ENCODE measurements around the gene SPOCK1.

The SPOCK1 gene

DNA sequence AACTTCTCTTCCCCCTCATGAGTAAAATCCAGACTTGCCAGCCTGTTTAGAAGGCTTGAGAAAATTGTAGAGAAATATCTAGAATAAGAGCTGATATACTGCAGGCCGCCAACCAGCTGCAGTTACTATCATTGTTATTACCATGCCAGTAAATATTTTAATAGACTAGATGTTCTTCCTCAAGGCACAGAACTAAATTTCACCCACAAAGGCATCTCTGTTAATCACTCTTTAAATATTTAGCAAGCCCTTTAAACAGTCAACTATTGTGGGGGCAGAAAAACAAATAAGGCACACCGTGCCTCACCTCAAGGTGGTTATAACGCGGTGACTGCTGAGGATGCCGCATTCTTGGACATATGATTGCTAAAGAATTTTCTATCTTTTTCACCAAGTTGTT lies 147.0 kb downstream of the SPOCK1 start:
- DNase-seq (ENCODE audit: low read depth, low spot score): no peak
- Histone ChIP-seq H3K36me3 (ENCODE audit: insufficient read depth, low read length) (no peaks in the 10 kb centered on the region), H3K27ac (no peak overlapping the region), H3K9me3 (ENCODE audit: low read depth, low read length) (no peaks in the 10 kb centered on the region), H3K9ac (ENCODE audit: insufficient read length) (no peak overlapping the region), H3K4me3 (no peak overlapping the region)
- TF ChIP-seq EZH2 (IDR thresholded peaks at IDR 0.05) (no peak), POLR2AphosphoS5 (IDR thresholded peaks at IDR 0.05; ENCODE audit: borderline replicate concordance, low read depth, low read length) (no peak), FOXP2 (optimal IDR thresholded peaks at IDR 0.05; ENCODE audit: control extremely low read depth, extremely low read length, insufficient read depth) (no peak)

DNA sequence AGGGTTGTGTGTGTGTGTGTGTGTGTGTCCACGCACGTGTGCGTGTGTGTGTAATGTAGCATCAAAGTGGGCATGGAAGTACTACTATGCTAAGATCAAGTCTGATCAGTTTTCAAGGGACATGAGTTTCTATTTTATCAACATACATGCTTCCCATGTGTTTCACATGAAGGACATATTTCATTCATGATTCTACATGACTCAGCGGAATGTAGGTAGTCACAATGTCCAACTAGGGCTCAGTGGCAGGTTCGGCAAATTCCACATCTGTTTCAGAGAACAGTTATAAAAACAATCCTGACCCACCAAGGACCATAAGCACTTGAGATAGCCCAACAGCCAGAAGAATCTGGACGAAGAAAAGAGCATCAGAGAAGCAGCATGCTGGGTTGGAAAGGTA lies 148.3 kb downstream of the SPOCK1 start:
- no peak for DNase-seq (ENCODE audit: low read depth, low spot score)
- Histone ChIP-seq H3K9ac (ENCODE audit: insufficient read length) (no peak overlapping the region), H3K4me3 (no peak overlapping the region), H3K9me3 (ENCODE audit: low read depth, low read length) (no peaks in the 10 kb centered on the region), H3K27ac (no peak overlapping the region), H3K36me3 (ENCODE audit: insufficient read depth, low read length) (no peaks in the 10 kb centered on the region)
- TF ChIP-seq FOXP2 (optimal IDR thresholded peaks at IDR 0.05; ENCODE audit: control extremely low read depth, extremely low read length, insufficient read depth) (no peak), EZH2 (IDR thresholded peaks at IDR 0.05) (no peak), POLR2AphosphoS5 (IDR thresholded peaks at IDR 0.05; ENCODE audit: borderline replicate concordance, low read depth, low read length) (no peak)

DNA sequence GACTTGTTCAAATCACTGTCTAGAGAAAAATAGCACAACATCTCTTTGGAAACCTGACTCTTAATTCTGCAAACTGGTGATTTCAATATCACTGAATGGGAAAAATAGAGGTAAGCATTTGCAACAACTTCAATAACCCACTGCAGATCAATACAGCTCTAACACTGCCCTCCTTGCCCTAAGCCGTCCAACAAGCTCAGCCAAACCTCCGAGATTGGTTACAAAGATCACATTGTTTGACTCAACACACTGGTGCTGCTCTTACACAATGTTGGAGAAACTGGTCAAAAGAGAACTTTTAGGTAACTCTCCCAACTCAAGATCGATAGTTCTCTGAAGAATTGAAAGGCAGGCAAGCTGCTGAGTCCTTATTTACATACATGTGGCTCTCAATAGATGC lies 150.4 kb downstream of the SPOCK1 start:
- H3K9me3 ChIP-seq (ENCODE audit: low read depth, low read length): no peaks in the 10 kb centered on the region
- H3K27ac ChIP-seq: no peak overlapping the region
- TF ChIP-seq FOXP2 (optimal IDR thresholded peaks at IDR 0.05; ENCODE audit: control extremely low read depth, extremely low read length, insufficient read depth): no peak
- H3K4me3 ChIP-seq: no peak overlapping the region
- no peak overlapping the region for H3K9ac ChIP-seq (ENCODE audit: insufficient read length)
- no peaks in the 10 kb centered on the region for H3K36me3 ChIP-seq (ENCODE audit: insufficient read depth, low read length)
- DNase-seq (ENCODE audit: low read depth, low spot score): no peak

DNA sequence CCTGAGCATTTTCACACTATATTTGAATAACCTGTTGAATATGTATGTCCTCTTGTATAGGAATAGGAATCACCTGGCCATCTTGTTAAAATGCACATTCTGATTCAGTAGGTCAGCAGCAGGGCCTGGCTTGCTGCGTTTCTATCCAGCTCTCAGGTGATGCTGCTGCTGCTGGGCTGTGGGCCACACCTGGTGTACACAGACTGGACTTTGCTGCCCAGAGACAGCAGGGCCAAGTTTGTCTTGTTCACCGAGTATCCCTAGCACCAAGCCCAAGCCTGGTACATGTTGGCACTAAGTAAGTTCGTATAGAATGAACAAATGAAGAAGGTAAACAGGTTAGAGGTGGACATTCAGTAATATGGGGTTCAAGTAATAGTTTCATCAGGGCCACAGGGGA lies 151.3 kb downstream of the SPOCK1 start:
- Histone ChIP-seq H3K27ac (no peak overlapping the region), H3K36me3 (ENCODE audit: insufficient read depth, low read length) (no peaks in the 10 kb centered on the region), H3K9me3 (ENCODE audit: low read depth, low read length) (no peaks in the 10 kb centered on the region), H3K9ac (ENCODE audit: insufficient read length) (no peak overlapping the region), H3K4me3 (no peak overlapping the region)
- no peak for DNase-seq (ENCODE audit: low read depth, low spot score)
- no peak for TF ChIP-seq POLR2AphosphoS5 (IDR thresholded peaks at IDR 0.05; ENCODE audit: borderline replicate concordance, low read depth, low read length)
- TF ChIP-seq EZH2 (IDR thresholded peaks at IDR 0.05): no peak
- TF ChIP-seq FOXP2 (optimal IDR thresholded peaks at IDR 0.05; ENCODE audit: control extremely low read depth, extremely low read length, insufficient read depth): no peak

DNA sequence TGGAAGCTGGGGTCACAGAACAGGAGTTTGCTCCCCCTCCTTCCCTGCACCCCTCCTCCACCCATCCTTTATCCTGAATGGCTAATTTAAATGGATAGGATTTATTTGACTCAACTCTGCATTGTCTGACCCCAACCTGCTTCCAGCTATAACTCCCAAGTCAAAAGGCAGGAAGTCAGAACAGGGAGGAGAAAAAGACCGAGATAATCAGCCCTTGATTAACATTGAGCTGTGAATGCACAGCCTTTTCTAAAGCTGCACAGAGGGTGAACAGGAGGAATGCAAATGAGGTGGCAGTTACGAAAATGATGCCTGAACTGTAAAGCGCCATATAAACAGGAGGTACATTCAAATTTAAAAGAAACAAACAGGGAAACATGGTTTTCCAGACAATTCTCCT lies 152.8 kb downstream of the SPOCK1 start:
- no peak for TF ChIP-seq EZH2 (IDR thresholded peaks at IDR 0.05)
- TF ChIP-seq FOXP2 (optimal IDR thresholded peaks at IDR 0.05; ENCODE audit: control extremely low read depth, extremely low read length, insufficient read depth): no peak
- no peak for TF ChIP-seq POLR2AphosphoS5 (IDR thresholded peaks at IDR 0.05; ENCODE audit: borderline replicate concordance, low read depth, low read length)
- no peak overlapping the region for H3K27ac ChIP-seq
- no peaks in the 10 kb centered on the region for H3K36me3 ChIP-seq (ENCODE audit: insufficient read depth, low read length)
- H3K4me3 ChIP-seq: no peak overlapping the region
- no peak for DNase-seq (ENCODE audit: low read depth, low spot score)
- no peak overlapping the region for H3K9ac ChIP-seq (ENCODE audit: insufficient read length)
- no peaks in the 10 kb centered on the region for H3K9me3 ChIP-seq (ENCODE audit: low read depth, low read length)

DNA sequence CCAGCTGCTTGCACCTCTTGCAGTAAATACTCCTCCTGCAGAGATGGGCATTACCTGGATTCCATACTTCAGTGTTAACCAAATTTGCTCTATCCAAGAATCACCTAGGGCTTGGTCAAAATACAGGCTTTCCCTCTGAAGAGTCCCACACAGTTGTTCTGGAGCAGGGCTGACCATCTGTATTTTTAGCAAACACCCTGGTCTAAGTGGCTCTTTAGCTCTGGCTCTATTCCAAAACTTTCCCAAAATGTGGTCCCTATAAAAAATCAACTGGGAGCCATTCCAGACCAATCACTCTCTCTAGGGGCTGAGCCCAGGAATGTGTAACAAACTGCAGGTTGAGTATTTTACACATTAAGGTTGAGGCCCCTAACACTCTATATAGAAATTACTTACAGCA lies 153.7 kb downstream of the SPOCK1 start:
- Histone ChIP-seq H3K36me3 (ENCODE audit: insufficient read depth, low read length) (no peaks in the 10 kb centered on the region), H3K9me3 (ENCODE audit: low read depth, low read length) (no peaks in the 10 kb centered on the region), H3K9ac (ENCODE audit: insufficient read length) (no peak overlapping the region), H3K27ac (no peak overlapping the region), H3K4me3 (no peak overlapping the region)
- no peak for TF ChIP-seq EZH2 (IDR thresholded peaks at IDR 0.05)
- TF ChIP-seq POLR2AphosphoS5 (IDR thresholded peaks at IDR 0.05; ENCODE audit: borderline replicate concordance, low read depth, low read length): no peak
- TF ChIP-seq FOXP2 (optimal IDR thresholded peaks at IDR 0.05; ENCODE audit: control extremely low read depth, extremely low read length, insufficient read depth): no peak
- DNase-seq (ENCODE audit: low read depth, low spot score): no peak

DNA sequence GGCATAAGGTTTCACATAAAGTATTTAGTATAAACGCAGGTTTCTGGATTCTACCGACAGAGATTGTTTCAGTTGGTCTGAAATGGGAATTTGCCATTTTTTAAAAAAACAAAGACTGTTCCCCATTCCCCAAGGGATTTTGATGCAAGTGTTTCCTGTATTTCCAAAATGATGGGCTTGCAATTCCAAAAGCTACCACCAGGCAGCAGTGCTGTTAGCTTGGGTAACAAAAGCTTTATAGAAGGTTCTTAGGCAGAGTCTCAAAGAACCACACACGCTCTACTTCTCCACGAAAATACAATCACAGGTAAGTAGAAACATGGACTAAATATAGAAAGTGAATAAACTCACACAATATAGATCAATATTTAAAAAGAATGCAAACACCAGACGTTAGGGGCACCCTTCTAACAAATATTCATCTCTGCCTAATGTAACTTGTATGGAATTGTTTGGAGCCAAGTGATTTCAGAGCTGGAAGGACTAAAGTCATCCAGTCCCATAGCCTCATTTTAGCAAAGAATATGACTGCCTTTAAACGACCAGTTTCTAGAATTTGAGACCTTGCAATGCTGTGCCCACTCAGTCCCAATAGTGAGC lies 154.3 kb downstream of the SPOCK1 start:
- no peak overlapping the region for H3K4me3 ChIP-seq
- H3K9ac ChIP-seq (ENCODE audit: insufficient read length): no peak overlapping the region
- H3K9me3 ChIP-seq (ENCODE audit: low read depth, low read length): no peaks in the 10 kb centered on the region
- TF ChIP-seq FOXP2 (optimal IDR thresholded peaks at IDR 0.05; ENCODE audit: control extremely low read depth, extremely low read length, insufficient read depth) (no peak), EZH2 (IDR thresholded peaks at IDR 0.05) (no peak), POLR2AphosphoS5 (IDR thresholded peaks at IDR 0.05; ENCODE audit: borderline replicate concordance, low read depth, low read length) (no peak)
- peak; percentile 66 for DNase-seq (ENCODE audit: low read depth, low spot score)
- H3K27ac ChIP-seq: no peak overlapping the region
- no peaks in the 10 kb centered on the region for H3K36me3 ChIP-seq (ENCODE audit: insufficient read depth, low read length)

DNA sequence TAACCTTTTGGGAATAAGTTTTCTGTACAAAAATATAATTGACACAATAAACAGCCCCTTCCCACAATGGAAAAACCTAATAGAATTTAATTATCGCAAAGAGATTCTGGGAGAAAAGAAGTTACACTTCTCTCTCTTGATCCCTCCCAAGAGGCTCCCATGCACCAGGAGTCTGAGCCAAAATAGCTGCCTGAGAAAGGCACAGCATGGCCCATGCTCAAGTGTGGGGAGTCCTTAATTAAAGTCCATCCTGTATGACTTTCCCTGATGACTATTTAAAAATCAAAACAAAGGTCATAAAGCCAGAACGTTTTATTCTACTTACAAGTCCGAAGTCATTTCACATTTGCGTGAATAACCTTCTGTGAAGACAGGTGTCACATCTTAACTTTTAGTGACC lies 155.1 kb downstream of the SPOCK1 start:
- no peak for DNase-seq (ENCODE audit: low read depth, low spot score)
- Histone ChIP-seq H3K27ac (no peak overlapping the region), H3K9me3 (ENCODE audit: low read depth, low read length) (no peaks in the 10 kb centered on the region), H3K4me3 (no peak overlapping the region), H3K36me3 (ENCODE audit: insufficient read depth, low read length) (no peaks in the 10 kb centered on the region), H3K9ac (ENCODE audit: insufficient read length) (no peak overlapping the region)
- TF ChIP-seq POLR2AphosphoS5 (IDR thresholded peaks at IDR 0.05; ENCODE audit: borderline replicate concordance, low read depth, low read length) (no peak), FOXP2 (optimal IDR thresholded peaks at IDR 0.05; ENCODE audit: control extremely low read depth, extremely low read length, insufficient read depth) (no peak), EZH2 (IDR thresholded peaks at IDR 0.05) (no peak)

DNA sequence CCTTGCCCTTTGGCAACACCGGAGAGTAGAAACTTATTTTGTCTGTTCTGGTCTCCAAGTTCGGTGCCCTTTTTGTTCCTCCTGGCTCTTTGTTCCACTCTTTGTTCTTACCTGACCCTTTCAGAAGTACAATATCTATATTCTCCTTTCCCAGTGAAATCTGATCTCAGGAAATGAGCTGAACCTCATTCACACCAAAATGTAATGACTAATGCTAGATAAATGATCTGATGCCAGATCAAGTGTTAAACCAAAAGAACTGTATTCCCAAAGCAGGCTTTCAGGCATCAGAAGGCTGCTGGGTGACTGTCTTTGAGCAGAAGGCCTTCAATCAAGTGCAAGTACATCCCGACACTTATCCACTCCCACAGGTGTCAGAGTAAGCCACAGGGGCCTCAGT lies 156.4 kb downstream of the SPOCK1 start:
- TF ChIP-seq EZH2 (IDR thresholded peaks at IDR 0.05) (no peak), FOXP2 (optimal IDR thresholded peaks at IDR 0.05; ENCODE audit: control extremely low read depth, extremely low read length, insufficient read depth) (no peak), POLR2AphosphoS5 (IDR thresholded peaks at IDR 0.05; ENCODE audit: borderline replicate concordance, low read depth, low read length) (no peak)
- no peak overlapping the region for H3K9ac ChIP-seq (ENCODE audit: insufficient read length)
- no peak overlapping the region for H3K27ac ChIP-seq
- H3K9me3 ChIP-seq (ENCODE audit: low read depth, low read length): no peaks in the 10 kb centered on the region
- no peak overlapping the region for H3K4me3 ChIP-seq
- no peak for DNase-seq (ENCODE audit: low read depth, low spot score)
- H3K36me3 ChIP-seq (ENCODE audit: insufficient read depth, low read length): no peaks in the 10 kb centered on the region

Measured in SK-N-MC (cell line).